Endodermal cell (in vitro differentiated cells): ENCODE measurements around the gene MYO7B. TPM values are rescaled to one million over a fixed set of nuclear protein-coding genes. Genes with fewer than 3 reads are reported as not detected.

Experiments used
- DNase-seq: peaks from one replicate; pipeline ENCODE4 v3.0.0-alpha.2; 2017
- H3K27ac ChIP-seq: 2 replicates; pipeline ENCODE4 v1.5.1; 2013; ENCODE audit warnings: mild to moderate bottlenecking, low read depth, low read length, moderate library complexity
- H3K27me3 ChIP-seq: 2 replicates; pipeline ENCODE4 v1.6.1; 2013; ENCODE audit warnings: mild to moderate bottlenecking, low read length, moderate library complexity; ENCODE audit not compliant: insufficient read depth, control insufficient read depth, poor library complexity, severe bottlenecking
- H3K36me3 ChIP-seq: 2 replicates; pipeline ENCODE4 v1.7.0; 2013; ENCODE audit warnings: mild to moderate bottlenecking, low read length, moderate library complexity; ENCODE audit not compliant: control insufficient read depth, insufficient read depth
- H3K4me1 ChIP-seq: one replicate; pipeline ENCODE4 v1.7.0; 2013; ENCODE audit warnings: low read length; ENCODE audit not compliant: control insufficient read depth, insufficient read depth
- H3K4me3 ChIP-seq: 2 replicates; pipeline ENCODE4 v1.5.1; 2013; ENCODE audit warnings: mild to moderate bottlenecking, low read length, moderate library complexity
- H3K9ac ChIP-seq: 2 replicates; pipeline ENCODE4 v1.6.1; 2013; ENCODE audit warnings: mild to moderate bottlenecking, low read length, moderate library complexity; ENCODE audit not compliant: poor library complexity, severe bottlenecking; ENCODE audit errors: extremely low read depth
- H3K9me3 ChIP-seq: 2 replicates; pipeline ENCODE4 v1.6.1; 2013; ENCODE audit warnings: mild to moderate bottlenecking, low read length, moderate library complexity; ENCODE audit not compliant: control insufficient read depth
- H3K27ac Mint-ChIP-seq: 2 replicates; pipeline ENCODE4 v1.8.0; 2020; ENCODE audit warnings: mixed read lengths
- H3K27me3 Mint-ChIP-seq: 2 replicates; pipeline ENCODE4 v1.8.0; 2021; ENCODE audit warnings: mild to moderate bottlenecking, mixed read lengths; ENCODE audit not compliant: insufficient read depth
- H3K36me3 Mint-ChIP-seq: 2 replicates; pipeline ENCODE4 v1.8.0; 2020; ENCODE audit warnings: low read depth, mixed read lengths
- H3K4me1 Mint-ChIP-seq: 2 replicates; pipeline ENCODE4 v1.8.0; 2020; ENCODE audit warnings: mixed read lengths
- H3K4me3 Mint-ChIP-seq: 2 replicates; pipeline ENCODE4 v1.8.0; 2020; ENCODE audit warnings: mild to moderate bottlenecking, moderate library complexity, mixed read lengths
- H3K9me3 Mint-ChIP-seq: 2 replicates; pipeline ENCODE4 v1.8.0; 2020; ENCODE audit warnings: mild to moderate bottlenecking, mixed read lengths
- WGBS, 2 experiments: methylation state at CpG; one replicate each; pipeline versions ENCODE4 v1.1.5 to v1.1.7; 2013; ENCODE audit warnings: missing lambda C conversion rate in 2 of 2, mixed read lengths in 1 of 2; ENCODE audit not compliant: insufficient coverage in 1 of 2, insufficient read length in 1 of 2; 5-methylcytosine and 5-hydroxymethylcytosine counted together
- total RNA-seq, 2 donors: library from RNA; stranded (reverse); fragmentation: NEBNext Ultra II Directional in 1 of 2; extraction: Animal tissue kit (Norgen Biotek cat#: 25700) in 1 of 2; gene quantifications; 2 replicates in 1 of 2; 3 replicates in 1 of 2; pipeline ENCODE4 v1.2.1, GENCODE V29; 2021
- TF ChIP-seq, protein P1 (sequence below): fragments of 200-600 bp; sonication (generic); conservative IDR thresholded peaks from 2 replicates; pipeline ENCODE4 v1.5.0; 2021; ENCODE audit warnings: antibody characterized with exemption, mild to moderate bottlenecking

The MYO7B gene
- total RNA-seq, 2 donors from 2014 or later = 0.11 TPM; not detected in 1

- H3K4me3 Mint-ChIP-seq = no peak overlapping the region
- H3K27ac Mint-ChIP-seq = no peak overlapping the region
- Histone ChIP-seq H3K36me3 (no peaks in the 10 kb centered on the region), H3K9me3 (no peaks in the 10 kb centered on the region), H3K4me1 (no peaks in the 10 kb centered on the region), H3K9ac (no peak overlapping the region), H3K27ac (no peak overlapping the region), H3K27me3 (no peaks in the 10 kb centered on the region), H3K4me3 (no peak overlapping the region)
- WGBS, 2 experiments = 96 to 97% methylated on average over 23 to 28 of the region's 28 CpGs
- peaks cover 10% of the 10 kb centered on the region for H3K4me1 Mint-ChIP-seq
- DNase-seq = no peak
- peaks cover 5% of the 10 kb centered on the region for H3K27me3 Mint-ChIP-seq
- no peaks in the 10 kb centered on the region for H3K9me3 Mint-ChIP-seq
- no peaks in the 10 kb centered on the region for H3K36me3 Mint-ChIP-seq
- TF ChIP-seq, protein P1, sequence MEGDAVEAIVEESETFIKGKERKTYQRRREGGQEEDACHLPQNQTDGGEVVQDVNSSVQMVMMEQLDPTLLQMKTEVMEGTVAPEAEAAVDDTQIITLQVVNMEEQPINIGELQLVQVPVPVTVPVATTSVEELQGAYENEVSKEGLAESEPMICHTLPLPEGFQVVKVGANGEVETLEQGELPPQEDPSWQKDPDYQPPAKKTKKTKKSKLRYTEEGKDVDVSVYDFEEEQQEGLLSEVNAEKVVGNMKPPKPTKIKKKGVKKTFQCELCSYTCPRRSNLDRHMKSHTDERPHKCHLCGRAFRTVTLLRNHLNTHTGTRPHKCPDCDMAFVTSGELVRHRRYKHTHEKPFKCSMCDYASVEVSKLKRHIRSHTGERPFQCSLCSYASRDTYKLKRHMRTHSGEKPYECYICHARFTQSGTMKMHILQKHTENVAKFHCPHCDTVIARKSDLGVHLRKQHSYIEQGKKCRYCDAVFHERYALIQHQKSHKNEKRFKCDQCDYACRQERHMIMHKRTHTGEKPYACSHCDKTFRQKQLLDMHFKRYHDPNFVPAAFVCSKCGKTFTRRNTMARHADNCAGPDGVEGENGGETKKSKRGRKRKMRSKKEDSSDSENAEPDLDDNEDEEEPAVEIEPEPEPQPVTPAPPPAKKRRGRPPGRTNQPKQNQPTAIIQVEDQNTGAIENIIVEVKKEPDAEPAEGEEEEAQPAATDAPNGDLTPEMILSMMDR = no peak
Observed at GRCh38 chr2:127650785-127651380, 115.4 kb downstream of the MYO7B start.

DNA sequence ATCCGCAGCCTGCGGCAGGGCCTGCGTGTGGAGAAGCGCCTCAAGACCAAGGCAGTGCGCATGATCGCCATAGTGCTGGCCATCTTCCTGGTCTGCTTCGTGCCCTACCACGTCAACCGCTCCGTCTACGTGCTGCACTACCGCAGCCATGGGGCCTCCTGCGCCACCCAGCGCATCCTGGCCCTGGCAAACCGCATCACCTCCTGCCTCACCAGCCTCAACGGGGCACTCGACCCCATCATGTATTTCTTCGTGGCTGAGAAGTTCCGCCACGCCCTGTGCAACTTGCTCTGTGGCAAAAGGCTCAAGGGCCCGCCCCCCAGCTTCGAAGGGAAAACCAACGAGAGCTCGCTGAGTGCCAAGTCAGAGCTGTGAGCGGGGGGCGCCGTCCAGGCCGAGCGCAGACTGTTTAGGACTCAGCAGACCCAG lies 115.9 kb downstream of the MYO7B start:
- Mint-ChIP-seq H3K4me1 (peaks cover 10% of the 10 kb centered on the region), H3K4me3 (no peak overlapping the region), H3K27me3 (peaks cover 5% of the 10 kb centered on the region), H3K9me3 (no peaks in the 10 kb centered on the region), H3K36me3 (no peaks in the 10 kb centered on the region), H3K27ac (no peak overlapping the region)
- Histone ChIP-seq H3K4me1 (no peaks in the 10 kb centered on the region), H3K27ac (no peak overlapping the region), H3K27me3 (no peaks in the 10 kb centered on the region), H3K9ac (no peak overlapping the region), H3K9me3 (no peaks in the 10 kb centered on the region), H3K36me3 (no peaks in the 10 kb centered on the region), H3K4me3 (no peak overlapping the region)
- TF ChIP-seq, protein P1 = no peak
- no peak for DNase-seq
- WGBS, 2 experiments = 88 to 92% methylated on average over 21 to 29 of the region's 29 CpGs

DNA sequence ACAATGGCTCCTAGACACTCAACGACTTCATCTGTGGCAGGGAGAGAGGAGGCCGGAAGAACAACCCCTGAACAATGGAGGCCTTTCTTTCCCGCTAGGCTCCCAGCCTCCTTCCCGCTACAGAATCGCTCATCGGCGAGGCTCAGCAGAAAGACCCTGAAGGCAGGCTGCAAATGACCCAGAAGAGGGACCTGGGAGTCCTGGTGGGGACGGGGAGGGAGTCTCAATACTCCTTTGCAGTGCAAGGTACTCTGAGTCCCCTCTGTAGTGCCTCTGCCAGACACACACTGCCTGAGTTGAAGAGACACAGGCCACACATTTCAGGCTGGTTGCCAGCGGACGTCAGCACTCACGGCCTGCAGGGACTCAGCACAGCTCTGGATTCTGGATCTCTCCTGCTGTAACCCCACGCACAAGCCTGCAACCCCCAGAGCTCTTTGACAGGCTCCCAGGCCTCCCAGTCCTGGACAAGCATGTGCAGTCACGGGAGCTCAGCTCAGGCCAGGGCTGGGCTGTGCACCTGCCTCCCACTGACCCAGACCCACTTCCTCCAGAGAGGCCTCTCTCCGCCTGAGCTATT lies 116.6 kb downstream of the MYO7B start:
- Histone ChIP-seq H3K9ac (no peak overlapping the region), H3K4me3 (no peak overlapping the region), H3K4me1 (no peaks in the 10 kb centered on the region), H3K27me3 (no peaks in the 10 kb centered on the region), H3K27ac (peak overlapping the region; percentile 44), H3K36me3 (no peaks in the 10 kb centered on the region), H3K9me3 (no peaks in the 10 kb centered on the region)
- WGBS, 2 experiments = 87 to 93% methylated on average over 13 to 14 of the region's 14 CpGs
- TF ChIP-seq, protein P1 = no peak
- H3K27ac Mint-ChIP-seq = no peak overlapping the region
- H3K4me1 Mint-ChIP-seq = peaks cover 10% of the 10 kb centered on the region
- no peaks in the 10 kb centered on the region for H3K9me3 Mint-ChIP-seq
- no peak for DNase-seq
- no peak overlapping the region for H3K4me3 Mint-ChIP-seq
- H3K36me3 Mint-ChIP-seq = no peaks in the 10 kb centered on the region
- peaks cover 5% of the 10 kb centered on the region for H3K27me3 Mint-ChIP-seq
